Measurements from ENCODE around the gene CTSW.

The CTSW gene

DNA sequence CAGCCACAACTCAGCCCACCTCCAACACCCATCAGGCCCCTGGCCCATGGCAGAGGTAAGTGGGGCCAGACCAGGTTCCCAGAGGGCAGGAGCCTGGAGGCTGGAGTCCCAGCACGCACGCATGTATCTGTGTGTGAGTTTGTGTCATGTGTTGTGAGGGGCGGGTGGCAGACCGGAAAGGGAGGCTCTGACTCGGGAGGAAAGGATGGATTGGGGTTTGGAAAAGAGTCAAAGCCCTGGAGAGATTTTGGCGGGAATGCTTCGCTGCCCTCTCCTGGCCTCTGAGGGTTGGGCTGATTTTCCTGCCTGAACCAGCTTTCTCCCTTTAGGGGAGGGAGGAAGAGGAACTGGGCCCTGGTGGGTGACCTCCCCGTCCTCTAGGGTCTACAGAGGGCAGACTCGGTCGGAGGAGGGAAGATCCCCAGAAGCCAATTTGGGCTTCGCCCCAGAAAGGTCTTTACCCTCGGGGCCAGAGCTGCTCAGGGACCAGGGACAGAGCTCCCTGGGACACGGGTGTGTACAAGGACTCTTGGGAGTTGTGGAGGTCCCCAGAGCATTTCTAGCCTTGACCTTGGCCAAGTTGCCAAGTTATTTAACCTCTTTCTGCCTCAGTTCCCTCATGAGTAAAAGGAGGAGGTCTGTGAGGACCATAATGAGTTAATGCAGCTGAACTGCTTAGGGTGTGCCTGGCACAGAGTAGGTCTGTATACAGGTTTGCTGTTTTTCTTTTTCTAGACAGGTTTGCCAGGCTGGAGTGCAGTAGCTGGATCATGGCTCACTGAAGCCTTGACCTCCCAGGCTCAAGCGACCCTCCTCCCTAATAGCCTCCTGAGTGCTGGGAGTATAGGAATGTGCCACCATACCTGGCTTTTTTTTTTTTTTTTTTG, 32.3 kb downstream of the CTSW start:
- peak overlapping the region; percentile 98 for H3K27ac ChIP-seq (ENCODE audit: poor library complexity, severe bottlenecking)
- TF ChIP-seq, protein P1, sequence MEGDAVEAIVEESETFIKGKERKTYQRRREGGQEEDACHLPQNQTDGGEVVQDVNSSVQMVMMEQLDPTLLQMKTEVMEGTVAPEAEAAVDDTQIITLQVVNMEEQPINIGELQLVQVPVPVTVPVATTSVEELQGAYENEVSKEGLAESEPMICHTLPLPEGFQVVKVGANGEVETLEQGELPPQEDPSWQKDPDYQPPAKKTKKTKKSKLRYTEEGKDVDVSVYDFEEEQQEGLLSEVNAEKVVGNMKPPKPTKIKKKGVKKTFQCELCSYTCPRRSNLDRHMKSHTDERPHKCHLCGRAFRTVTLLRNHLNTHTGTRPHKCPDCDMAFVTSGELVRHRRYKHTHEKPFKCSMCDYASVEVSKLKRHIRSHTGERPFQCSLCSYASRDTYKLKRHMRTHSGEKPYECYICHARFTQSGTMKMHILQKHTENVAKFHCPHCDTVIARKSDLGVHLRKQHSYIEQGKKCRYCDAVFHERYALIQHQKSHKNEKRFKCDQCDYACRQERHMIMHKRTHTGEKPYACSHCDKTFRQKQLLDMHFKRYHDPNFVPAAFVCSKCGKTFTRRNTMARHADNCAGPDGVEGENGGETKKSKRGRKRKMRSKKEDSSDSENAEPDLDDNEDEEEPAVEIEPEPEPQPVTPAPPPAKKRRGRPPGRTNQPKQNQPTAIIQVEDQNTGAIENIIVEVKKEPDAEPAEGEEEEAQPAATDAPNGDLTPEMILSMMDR (IDR thresholded peaks at IDR 0.05; ENCODE audit: poor library complexity, severe bottlenecking): peak; percentile 74
- H3K4me3 ChIP-seq (ENCODE audit: severe bottlenecking): no peak overlapping the region
- no peaks in the 10 kb centered on the region for H3K27me3 ChIP-seq (ENCODE audit: insufficient read depth, poor library complexity, severe bottlenecking)
- ATAC-seq (ENCODE audit: low read depth) (peak; percentile 53), DNase-seq (ENCODE audit: low spot score) (peak; percentile 86)
- peaks cover 54% of the 10 kb centered on the region for H3K4me1 ChIP-seq (ENCODE audit: insufficient read depth, poor library complexity, severe bottlenecking)
- H3K9me3 ChIP-seq (ENCODE audit: severe bottlenecking): no peaks in the 10 kb centered on the region
- H3K36me3 ChIP-seq (ENCODE audit: low read depth): peaks cover 4% of the 10 kb centered on the region; the same call in 1 of the 2 replicates

DNA sequence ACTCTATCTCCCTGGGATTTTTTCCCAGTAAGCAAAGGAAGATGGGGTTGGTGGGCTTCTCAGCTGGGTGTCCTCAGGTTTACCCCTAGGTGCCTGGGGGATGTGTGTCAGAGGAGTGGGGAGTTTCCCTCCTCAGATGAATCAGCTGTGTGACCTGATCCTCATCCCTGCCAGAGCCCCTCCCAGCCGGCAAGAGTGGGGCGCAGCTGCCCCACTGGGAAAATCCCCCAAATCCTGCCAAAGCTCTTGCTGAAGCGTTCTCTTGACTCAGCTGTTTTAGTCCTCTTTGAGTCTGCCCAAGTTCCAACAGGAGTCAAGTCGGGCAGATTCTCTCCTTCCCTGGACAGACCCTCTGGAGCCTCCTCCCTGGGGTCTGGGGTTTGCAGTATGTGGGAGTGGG, 33.2 kb downstream of the CTSW start:
- TF ChIP-seq, protein P1 (IDR thresholded peaks at IDR 0.05; ENCODE audit: poor library complexity, severe bottlenecking): no peak
- H3K4me1 ChIP-seq (ENCODE audit: insufficient read depth, poor library complexity, severe bottlenecking): peaks cover 63% of the 10 kb centered on the region
- H3K9me3 ChIP-seq (ENCODE audit: severe bottlenecking): no peaks in the 10 kb centered on the region
- no peak overlapping the region for H3K4me3 ChIP-seq (ENCODE audit: severe bottlenecking)
- ATAC-seq (ENCODE audit: low read depth): peak; percentile 2; the same call in 1 of the 3 replicates
- peak overlapping the region; percentile 98 for H3K27ac ChIP-seq (ENCODE audit: poor library complexity, severe bottlenecking)
- peak; percentile 85 for DNase-seq (ENCODE audit: low spot score)
- H3K27me3 ChIP-seq (ENCODE audit: insufficient read depth, poor library complexity, severe bottlenecking): no peaks in the 10 kb centered on the region
- peaks cover 13% of the 10 kb centered on the region; the same call in 1 of the 2 replicates for H3K36me3 ChIP-seq (ENCODE audit: low read depth)

- no peaks in the 10 kb centered on the region for H3K9me3 ChIP-seq (ENCODE audit: severe bottlenecking)
- ATAC-seq (ENCODE audit: low read depth): peak; percentile 0; the same call in 1 of the 3 replicates
- peak overlapping the region; percentile 98 for H3K27ac ChIP-seq (ENCODE audit: poor library complexity, severe bottlenecking)
- peaks cover 19% of the 10 kb centered on the region; the same call in 1 of the 2 replicates for H3K36me3 ChIP-seq (ENCODE audit: low read depth)
- H3K4me1 ChIP-seq (ENCODE audit: insufficient read depth, poor library complexity, severe bottlenecking): peaks cover 68% of the 10 kb centered on the region
- no peak overlapping the region for H3K4me3 ChIP-seq (ENCODE audit: severe bottlenecking)
- H3K27me3 ChIP-seq (ENCODE audit: insufficient read depth, poor library complexity, severe bottlenecking): no peaks in the 10 kb centered on the region
- DNase-seq (ENCODE audit: low spot score): no peak
- TF ChIP-seq, protein P1 (IDR thresholded peaks at IDR 0.05; ENCODE audit: poor library complexity, severe bottlenecking): no peak
Measured at GRCh38 chr11:65915101-65915820, 35.6 kb downstream of the CTSW start.

DNA sequence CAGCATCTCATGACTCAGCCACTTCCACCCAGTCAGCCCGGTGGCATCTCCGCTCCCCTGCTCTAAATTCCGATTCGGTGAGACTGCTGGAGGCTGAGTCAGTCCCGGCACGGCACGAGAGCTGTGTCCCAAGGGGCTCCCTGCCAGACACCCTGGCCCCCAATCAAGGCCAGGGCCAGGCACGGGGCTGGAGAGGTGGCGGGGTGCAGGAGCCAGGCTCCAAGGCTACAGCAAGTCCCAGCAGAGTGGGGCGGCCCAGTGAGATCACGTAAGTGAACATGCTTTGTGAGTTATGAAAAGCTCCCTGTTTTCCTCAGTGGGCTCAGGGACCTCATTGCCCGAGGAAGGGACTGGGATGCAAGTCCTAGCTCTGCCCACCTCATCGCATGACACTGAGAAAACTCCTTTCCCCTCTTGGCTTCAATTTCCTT, 36.2 kb downstream of the CTSW start:
- Histone ChIP-seq H3K4me1 (ENCODE audit: insufficient read depth, poor library complexity, severe bottlenecking) (peaks cover 74% of the 10 kb centered on the region), H3K9me3 (ENCODE audit: severe bottlenecking) (no peaks in the 10 kb centered on the region), H3K36me3 (ENCODE audit: low read depth) (peaks cover 23% of the 10 kb centered on the region; the same call in 1 of the 2 replicates), H3K4me3 (ENCODE audit: severe bottlenecking) (peak overlapping the region; percentile 18), H3K27me3 (ENCODE audit: insufficient read depth, poor library complexity, severe bottlenecking) (no peaks in the 10 kb centered on the region), H3K27ac (ENCODE audit: poor library complexity, severe bottlenecking) (peak overlapping the region; percentile 98)
- TF ChIP-seq, protein P1 (IDR thresholded peaks at IDR 0.05; ENCODE audit: poor library complexity, severe bottlenecking): no peak
- ATAC-seq (ENCODE audit: low read depth) (peak; percentile 71), DNase-seq (ENCODE audit: low spot score) (peak; percentile 95)
